ENCODE results near the gene MASP2. TPM values are rescaled to one million over a fixed set of nuclear protein-coding genes. Genes with fewer than 3 reads are reported as not detected.
"Not testable (repeated sequence)": the region's sequence is repeated elsewhere in the genome, so short reads cannot be mapped to it uniquely, and the experiment has no call there.

MASP2 gene
- total and polyA plus RNA-seq, 10 of the 15 experiments (the other 5 are each of a cell fraction or from before 2014, with no cell fraction given) = 0.04 to 0.21 (median 0.06) TPM; not detected in 7

DNA sequence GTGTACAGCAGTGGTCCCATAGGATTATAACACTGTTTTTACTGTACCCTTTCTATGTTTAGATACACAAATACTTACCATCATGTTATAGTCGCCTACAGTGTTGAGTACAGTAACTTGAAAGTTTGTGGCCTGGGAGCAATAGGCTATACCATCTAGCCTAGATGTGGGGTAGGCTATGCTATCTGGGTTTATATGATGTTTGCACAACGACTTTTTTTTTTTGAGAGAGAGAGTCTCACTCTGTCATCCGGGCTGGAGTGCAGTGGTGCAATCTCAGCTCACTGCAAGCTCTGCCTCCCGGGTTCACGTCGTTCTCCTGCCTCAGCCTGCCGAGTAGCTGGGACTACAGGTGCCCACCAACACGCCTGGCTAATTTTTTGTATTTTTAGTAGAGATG lies 27.7 kb downstream of the MASP2 start:
- H3K9ac ChIP-seq (ENCODE audit: control insufficient read depth, insufficient read depth, low read length); H3K4me3 ChIP-seq; in situ Hi-C loops (cut with MboI); H3K27ac ChIP-seq (ENCODE audit: control insufficient read depth, insufficient read depth); H3K9me3 ChIP-seq (replicated peaks; ENCODE audit: control insufficient read depth, insufficient read depth, low read length); intact Hi-C loops (cut with micrococcal nuclease; ENCODE audit: unreplicated experiment); BruUV-seq (replicated peaks); H4K20me1 ChIP-seq (ENCODE audit: control insufficient read depth, insufficient read depth); H3K4me2 ChIP-seq (ENCODE audit: control insufficient read depth, insufficient read depth); DNase-seq (ENCODE audit: low read depth, low spot score); RAD21 ChIA-PET (ENCODE audit: unreplicated experiment); H2AFZ ChIP-seq (ENCODE audit: control insufficient read depth, low read depth, low read length); H3K4me1 ChIP-seq (ENCODE audit: control insufficient read depth, insufficient read depth, low read length); H3K27me3 ChIP-seq (replicated peaks in 1 of 2; ENCODE audit: control insufficient read depth in 2 of 2, insufficient read depth in 2 of 2, low read length in 1 of 2); CTCF ChIA-PET; SMC1A ChIA-PET (ENCODE audit: uncharacterized antibody, unreplicated experiment); FAIRE-seq: not testable (repeated sequence)
- Histone ChIP-seq H3K36me3 (ENCODE audit: control insufficient read depth in 2 of 2, insufficient read depth in 2 of 2, low read length in 1 of 2) (peaks cover 8 to 49% of the 10 kb centered on the region in 2 experiments), H3K79me2 (ENCODE audit: control insufficient read depth, insufficient read depth, low read length) (peaks cover 19% of the 10 kb centered on the region)
- POLR2A ChIA-PET = interaction anchor here (0.7 kb wide), 1 partner anchor 256 kb away, joined by 3 read pairs; no protein-coding TSS in a partner anchor
- TF ChIP-seq, protein P1, sequence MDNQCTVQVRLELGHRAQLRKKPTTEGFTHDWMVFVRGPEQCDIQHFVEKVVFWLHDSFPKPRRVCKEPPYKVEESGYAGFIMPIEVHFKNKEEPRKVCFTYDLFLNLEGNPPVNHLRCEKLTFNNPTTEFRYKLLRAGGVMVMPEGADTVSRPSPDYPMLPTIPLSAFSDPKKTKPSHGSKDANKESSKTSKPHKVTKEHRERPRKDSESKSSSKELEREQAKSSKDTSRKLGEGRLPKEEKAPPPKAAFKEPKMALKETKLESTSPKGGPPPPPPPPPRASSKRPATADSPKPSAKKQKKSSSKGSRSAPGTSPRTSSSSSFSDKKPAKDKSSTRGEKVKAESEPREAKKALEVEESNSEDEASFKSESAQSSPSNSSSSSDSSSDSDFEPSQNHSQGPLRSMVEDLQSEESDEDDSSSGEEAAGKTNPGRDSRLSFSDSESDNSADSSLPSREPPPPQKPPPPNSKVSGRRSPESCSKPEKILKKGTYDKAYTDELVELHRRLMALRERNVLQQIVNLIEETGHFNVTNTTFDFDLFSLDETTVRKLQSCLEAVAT (IDR thresholded peaks at IDR 0.05) = peak; percentile 61; the same call in 1 of the 2 replicates
- 78% methylated on average over 8 of the region's 8 CpGs for WGBS (ENCODE audit: insufficient coverage, insufficient replicate concordance, low lambda C conversion rate, missing lambda C conversion rate)
- ATAC-seq = peak; percentile 22; the same call in 1 of the 3 replicates

DNA sequence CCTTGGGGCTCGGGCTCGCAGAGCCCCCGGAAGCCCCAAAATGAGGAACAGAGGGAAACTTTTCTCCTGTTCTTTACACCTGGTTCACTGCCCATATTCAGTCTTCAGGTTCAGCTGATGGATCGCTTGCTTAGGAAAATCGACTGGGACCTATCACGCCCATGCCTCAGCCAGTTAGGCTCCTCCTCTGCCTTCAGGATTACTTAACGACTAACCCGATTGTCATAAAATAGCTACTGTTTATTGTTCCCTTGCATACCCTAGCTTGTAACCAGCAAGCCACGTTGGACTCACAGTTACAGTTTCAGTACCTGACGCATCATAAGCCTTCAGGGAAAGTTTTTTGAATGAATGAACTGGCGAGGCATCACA lies 33.9 kb downstream of the MASP2 start:
- in situ Hi-C loops (cut with MboI) (no loop called here), intact Hi-C loops (cut with micrococcal nuclease; ENCODE audit: unreplicated experiment) (loop anchor here (1.0 kb wide), 1 partner anchor 48 kb away; no protein-coding TSS in a partner anchor)
- RAD21 ChIA-PET (ENCODE audit: unreplicated experiment) = interaction anchor here (1.4 to 2.8 kb wide), 3 partner anchors 27 to 508 kb away, joined by 3 to 17 read pairs (median 4); no protein-coding TSS in a partner anchor
- WGBS (ENCODE audit: insufficient coverage, insufficient replicate concordance, low lambda C conversion rate, missing lambda C conversion rate) = 3% methylated on average over 11 of the region's 11 CpGs
- DNase-seq (ENCODE audit: low read depth, low spot score) (no peak), FAIRE-seq (peak; percentile 52), ATAC-seq (peak; percentile 12)
- SMC1A ChIA-PET (ENCODE audit: uncharacterized antibody, unreplicated experiment) = interaction anchor here (1.2 to 2.7 kb wide), 3 partner anchors 9 to 47 kb away, joined by 3 to 20 read pairs (median 5); no protein-coding TSS in a partner anchor
- no peaks in the 10 kb centered on the region; the same call in 1 of the 2 replicates for H4K20me1 ChIP-seq (ENCODE audit: control insufficient read depth, insufficient read depth)
- H3K27me3 ChIP-seq (replicated peaks in 1 of 2; ENCODE audit: control insufficient read depth in 2 of 2, insufficient read depth in 2 of 2, low read length in 1 of 2) = no peaks in the 10 kb centered on the region
- peaks cover 34% of the 10 kb centered on the region for H3K79me2 ChIP-seq (ENCODE audit: control insufficient read depth, insufficient read depth, low read length)
- H3K9ac ChIP-seq (ENCODE audit: control insufficient read depth, insufficient read depth, low read length) = peak overlapping the region; percentile 99
- peaks cover 5% of the 10 kb centered on the region; the same call in 1 of the 2 replicates for H3K4me1 ChIP-seq (ENCODE audit: control insufficient read depth, insufficient read depth, low read length)
- H3K36me3 ChIP-seq (ENCODE audit: control insufficient read depth in 2 of 2, insufficient read depth in 2 of 2, low read length in 1 of 2) = peaks cover 0 to 6% of the 10 kb centered on the region in 2 experiments; a peak in 3 of 4 replicates
- TF ChIP-seq BRCA1 (IDR thresholded peaks at IDR 0.05; ENCODE audit: low read depth, low read length) (no peak), TAF1 (IDR thresholded peaks at IDR 0.05; ENCODE audit: borderline replicate concordance, low read depth, low read length) (0 out of 2 replicates have a peak, but pooled peaks have one; percentile 34), SPI1 (IDR thresholded peaks at IDR 0.05; ENCODE audit: borderline replicate concordance, insufficient read depth, low read depth, low read length) (peak; percentile 39; the same call in 1 of the 2 replicates), MXI1 (IDR thresholded peaks at IDR 0.05; ENCODE audit: low read depth, low read length) (0 out of 2 replicates have a peak, but pooled peaks have one; percentile 41), NR2F1 (conservative IDR thresholded peaks at IDR 0.05) (no peak)
- H3K4me3 ChIP-seq = peak overlapping the region; percentile 78
- no TSS peak for BruUV-seq (replicated peaks)
- H3K4me2 ChIP-seq (ENCODE audit: control insufficient read depth, insufficient read depth) = peak overlapping the region; percentile 82
- POLR2A ChIA-PET = interaction anchor here (0.6 to 0.7 kb wide), 2 partner anchors 9 to 668 kb away, joined by 3 to 4 read pairs; partner anchors contain the start of gene MAD2L2
- no peaks in the 10 kb centered on the region for H3K9me3 ChIP-seq (replicated peaks; ENCODE audit: control insufficient read depth, insufficient read depth, low read length)
- peak overlapping the region; percentile 100 for H3K27ac ChIP-seq (ENCODE audit: control insufficient read depth, insufficient read depth)
- no peak overlapping the region for H2AFZ ChIP-seq (ENCODE audit: control insufficient read depth, low read depth, low read length)
- CTCF ChIA-PET = interaction anchor here (2.4 kb wide), 1 partner anchor 51 kb away, joined by 6 read pairs; no protein-coding TSS in a partner anchor

All from GM12878 (cell line).